Progenitor cell of endocrine pancreas (in vitro differentiated cells): ENCODE measurements around the gene XPNPEP1. TPM values are rescaled to one million over a fixed set of nuclear protein-coding genes. Genes with fewer than 3 reads are reported as not detected.
A peak's percentile ranks its signal among the peaks of the same experiment; 100 is the strongest.

ENCODE experiments used
- DNase-seq: peaks from one replicate; pipeline ENCODE4 v3.0.0; 2021; ENCODE audit warnings: low spot score; ENCODE audit not compliant: unreplicated experiment
- H3K27ac Mint-ChIP-seq: 2 replicates; pipeline ENCODE4 v1.8.0; 2021; ENCODE audit warnings: mild to moderate bottlenecking, moderate library complexity, mixed read lengths
- H3K27me3 Mint-ChIP-seq: 2 replicates; pipeline ENCODE4 v1.8.0; 2021; ENCODE audit warnings: mixed read lengths
- H3K36me3 Mint-ChIP-seq: 2 replicates; pipeline ENCODE4 v1.8.0; 2022; ENCODE audit warnings: mixed read lengths; ENCODE audit not compliant: insufficient read depth
- H3K4me1 Mint-ChIP-seq: 2 replicates; pipeline ENCODE4 v1.8.0; 2021; ENCODE audit warnings: low read depth, mixed read lengths
- H3K4me3 Mint-ChIP-seq: 2 replicates; pipeline ENCODE4 v1.8.0; 2021; ENCODE audit warnings: low read depth, mild to moderate bottlenecking, moderate library complexity, mixed read lengths
- H3K9me3 Mint-ChIP-seq: 2 replicates; pipeline ENCODE4 v1.8.0; 2021; ENCODE audit warnings: low read depth, mixed read lengths
- total RNA-seq: library from RNA; stranded (reverse); gene quantifications from 2 replicates; pipeline ENCODE4 v1.2.1, GENCODE V29; 2021
- TF ChIP-seq, protein P1 (sequence below): fragments of 200-600 bp; sonication (generic); IDR thresholded peaks from one replicate; pipeline ENCODE4 v1.5.0; 2021; ENCODE audit warnings: antibody characterized with exemption, mild to moderate bottlenecking; ENCODE audit not compliant: unreplicated experiment

The XPNPEP1 gene
- total RNA-seq, 1 donor from 2014 or later, result 40.0 TPM

- peaks cover 9% of the 10 kb centered on the region for H3K36me3 Mint-ChIP-seq
- H3K4me3 Mint-ChIP-seq, result no peak overlapping the region
- H3K9me3 Mint-ChIP-seq, result no peaks in the 10 kb centered on the region
- no peak for DNase-seq
- peaks cover 2% of the 10 kb centered on the region for H3K4me1 Mint-ChIP-seq
- TF ChIP-seq, protein P1, sequence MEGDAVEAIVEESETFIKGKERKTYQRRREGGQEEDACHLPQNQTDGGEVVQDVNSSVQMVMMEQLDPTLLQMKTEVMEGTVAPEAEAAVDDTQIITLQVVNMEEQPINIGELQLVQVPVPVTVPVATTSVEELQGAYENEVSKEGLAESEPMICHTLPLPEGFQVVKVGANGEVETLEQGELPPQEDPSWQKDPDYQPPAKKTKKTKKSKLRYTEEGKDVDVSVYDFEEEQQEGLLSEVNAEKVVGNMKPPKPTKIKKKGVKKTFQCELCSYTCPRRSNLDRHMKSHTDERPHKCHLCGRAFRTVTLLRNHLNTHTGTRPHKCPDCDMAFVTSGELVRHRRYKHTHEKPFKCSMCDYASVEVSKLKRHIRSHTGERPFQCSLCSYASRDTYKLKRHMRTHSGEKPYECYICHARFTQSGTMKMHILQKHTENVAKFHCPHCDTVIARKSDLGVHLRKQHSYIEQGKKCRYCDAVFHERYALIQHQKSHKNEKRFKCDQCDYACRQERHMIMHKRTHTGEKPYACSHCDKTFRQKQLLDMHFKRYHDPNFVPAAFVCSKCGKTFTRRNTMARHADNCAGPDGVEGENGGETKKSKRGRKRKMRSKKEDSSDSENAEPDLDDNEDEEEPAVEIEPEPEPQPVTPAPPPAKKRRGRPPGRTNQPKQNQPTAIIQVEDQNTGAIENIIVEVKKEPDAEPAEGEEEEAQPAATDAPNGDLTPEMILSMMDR, result no peak
- H3K27me3 Mint-ChIP-seq, result no peaks in the 10 kb centered on the region
- H3K27ac Mint-ChIP-seq, result no peak overlapping the region
Observed at GRCh38 chr10:109875828-109876821, 47.2 kb downstream of the XPNPEP1 start.

- H3K4me3 Mint-ChIP-seq, result no peak overlapping the region
- H3K4me1 Mint-ChIP-seq, result peaks cover 2% of the 10 kb centered on the region
- H3K9me3 Mint-ChIP-seq, result no peaks in the 10 kb centered on the region
- peaks cover 6% of the 10 kb centered on the region for H3K36me3 Mint-ChIP-seq
- DNase-seq, result no peak
- TF ChIP-seq, protein P1, result no peak
- no peak overlapping the region for H3K27ac Mint-ChIP-seq
- H3K27me3 Mint-ChIP-seq, result no peaks in the 10 kb centered on the region
Observed at GRCh38 chr10:109875151-109875568, 48.2 kb downstream of the XPNPEP1 start.

- no peaks in the 10 kb centered on the region for H3K27me3 Mint-ChIP-seq
- DNase-seq, result no peak
- TF ChIP-seq, protein P1, result no peak
- no peaks in the 10 kb centered on the region for H3K9me3 Mint-ChIP-seq
- no peak overlapping the region for H3K4me3 Mint-ChIP-seq
- H3K27ac Mint-ChIP-seq, result no peak overlapping the region
- H3K36me3 Mint-ChIP-seq, result peaks cover 9% of the 10 kb centered on the region
- H3K4me1 Mint-ChIP-seq, result peaks cover 2% of the 10 kb centered on the region
Observed at GRCh38 chr10:109871476-109871875, 51.8 kb downstream of the XPNPEP1 start.

- no peak overlapping the region for H3K27ac Mint-ChIP-seq
- peaks cover 26% of the 10 kb centered on the region for H3K36me3 Mint-ChIP-seq
- TF ChIP-seq, protein P1, result no peak
- H3K4me3 Mint-ChIP-seq, result no peak overlapping the region
- peaks cover 8% of the 10 kb centered on the region for H3K9me3 Mint-ChIP-seq
- H3K4me1 Mint-ChIP-seq, result no peaks in the 10 kb centered on the region
- no peak for DNase-seq
- no peaks in the 10 kb centered on the region for H3K27me3 Mint-ChIP-seq
Observed at GRCh38 chr10:109866995-109867635, 56.2 kb downstream of the XPNPEP1 start.

- peaks cover 8% of the 10 kb centered on the region for H3K9me3 Mint-ChIP-seq
- peak overlapping the region; percentile 2 for H3K27ac Mint-ChIP-seq
- peaks cover 28% of the 10 kb centered on the region for H3K36me3 Mint-ChIP-seq
- TF ChIP-seq, protein P1, result peak; percentile 53
- H3K4me3 Mint-ChIP-seq, result no peak overlapping the region
- H3K27me3 Mint-ChIP-seq, result no peaks in the 10 kb centered on the region
- peaks cover 2% of the 10 kb centered on the region for H3K4me1 Mint-ChIP-seq
- no peak for DNase-seq
Observed at GRCh38 chr10:109866168-109866994, 56.9 kb downstream of the XPNPEP1 start.
